Stimulated activated CD8-positive, alpha-beta memory T cell treated with anti-CD3 and anti-CD28 coated beads, Interleukin-7, amount 100 ng/mL, for 24 hours (primary cell): ENCODE data around the gene DEFB128.
"Not testable (repeated sequence)": the region's sequence is repeated elsewhere in the genome, so short reads cannot be mapped to it uniquely, and the experiment has no call there.

Experiments
- DNase-seq: peaks from one replicate; pipeline ENCODE4 v3.0.0-alpha.2; 2020; ENCODE audit warnings: low read depth

The DEFB128 gene

DNA sequence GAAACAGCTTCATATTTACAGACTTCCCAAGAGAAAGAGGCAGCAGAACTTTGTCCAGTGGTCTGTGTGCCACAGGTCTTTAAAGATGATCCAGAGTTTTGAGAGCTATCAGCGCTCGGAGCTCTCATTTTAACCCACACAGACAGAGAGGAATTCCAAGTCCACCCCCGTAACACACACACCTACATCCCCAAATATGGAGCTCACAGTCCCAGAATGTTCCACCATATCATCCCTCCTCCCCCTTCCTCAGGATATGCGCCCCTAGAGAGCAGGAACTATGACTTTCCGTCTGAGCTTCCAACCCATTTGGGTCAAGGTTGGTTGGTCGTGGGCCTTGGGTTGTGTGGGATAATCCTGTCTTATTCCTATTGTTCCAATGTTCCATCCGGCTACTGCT lies at the start of gene DEFB128:
DEFB128 (minus strand) TSS at position 101 of the 400 bp plus-strand sequence; CDS start at position 13, 88 bp downstream.
- no peak for DNase-seq

DNA sequence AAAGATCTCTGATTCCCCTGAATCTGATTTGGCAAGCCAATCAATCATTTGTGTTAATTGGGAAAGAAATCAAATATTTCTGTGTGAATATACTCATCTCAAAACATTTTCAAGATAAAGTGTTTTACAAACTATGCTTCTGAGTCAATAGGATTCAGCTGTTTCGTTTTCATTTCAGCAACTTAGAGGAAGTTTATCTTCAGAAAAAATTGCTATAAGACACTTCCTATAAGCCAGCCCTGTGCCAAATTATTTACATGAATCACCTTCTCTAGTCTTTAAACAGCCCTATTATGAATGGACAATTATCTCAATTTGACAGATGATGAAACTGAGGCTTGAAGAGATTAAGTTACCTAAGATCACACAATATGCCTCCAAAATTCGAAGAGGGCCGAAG lies 48.4 kb upstream of the DEFB128 start:
- DNase-seq = no peak

DNA sequence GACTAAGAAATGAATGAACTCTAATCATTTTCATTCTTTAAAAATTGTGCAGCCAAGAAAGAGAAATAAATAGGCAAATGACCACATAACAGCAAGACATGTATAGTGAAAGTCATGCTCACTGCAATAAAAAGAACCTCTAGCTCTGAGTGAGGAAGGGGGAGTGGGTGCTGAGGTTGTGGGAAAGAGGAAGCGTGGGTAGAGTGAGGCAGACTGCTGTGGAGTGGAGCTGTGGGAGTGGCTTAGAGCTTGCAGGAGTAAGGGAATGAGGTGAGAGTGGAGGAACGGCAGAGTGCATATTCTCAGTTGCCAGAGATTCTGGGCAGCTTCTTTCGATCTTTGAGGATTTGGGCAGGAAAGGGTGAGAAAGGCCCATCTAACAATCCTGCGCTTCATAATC lies 48.0 kb upstream of the DEFB128 start:
- DNase-seq = no peak

DNA sequence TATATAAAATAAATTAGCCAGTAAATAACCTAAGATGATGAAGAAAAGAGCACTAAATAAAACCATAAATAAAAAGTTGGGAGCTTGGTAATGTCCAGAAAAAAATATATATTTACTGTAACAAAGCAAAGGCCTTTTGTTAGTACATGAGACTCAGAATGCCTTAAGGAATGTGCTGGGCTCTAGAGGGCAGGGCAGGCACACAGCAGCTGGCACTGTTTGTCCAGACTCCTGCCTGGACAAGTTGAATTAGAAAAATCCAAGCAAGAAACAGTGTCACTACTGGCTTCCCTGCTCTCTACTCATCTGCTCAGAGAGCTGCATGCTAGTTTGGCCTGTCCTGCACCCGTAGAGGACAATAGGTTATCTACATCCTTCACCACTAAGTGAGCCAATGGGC lies 46.4 kb upstream of the DEFB128 start:
- no peak for DNase-seq

GRCh38 chr20:227439-228105 lies 38.1 kb upstream of the DEFB128 start:
- no peak for DNase-seq

- DNase-seq = no peak
Observed at GRCh38 chr20:226958-227357, 37.4 kb upstream of the DEFB128 start, which contains the start of gene DEFB129. Gene DEFB129, plus strand, starts transcription at chr20:227258. Its CDS starts 31 bp downstream, at chr20:227289.

DNA sequence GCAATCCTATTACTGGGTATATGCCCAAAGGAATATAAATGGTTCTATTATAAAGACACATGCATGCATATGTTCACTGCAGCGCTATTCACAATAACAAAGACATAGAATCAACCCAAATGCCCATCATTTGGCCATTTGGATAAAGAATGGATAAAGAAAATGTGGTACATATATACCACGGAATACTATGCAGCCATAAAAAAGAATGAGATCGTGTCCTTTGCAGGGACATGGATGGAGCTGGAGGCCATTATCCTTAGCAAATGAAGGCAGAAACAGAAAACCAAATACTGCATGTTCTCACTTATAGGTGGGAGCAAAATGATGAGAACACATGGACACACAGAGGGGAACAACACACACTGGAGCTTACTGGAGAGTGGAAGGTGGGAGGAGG lies 36.4 kb upstream of the DEFB128 start:
- DNase-seq = not testable (repeated sequence)

GRCh38 chr20:221258-221830 lies 31.8 kb upstream of the DEFB128 start:
- no peak for DNase-seq

DNA sequence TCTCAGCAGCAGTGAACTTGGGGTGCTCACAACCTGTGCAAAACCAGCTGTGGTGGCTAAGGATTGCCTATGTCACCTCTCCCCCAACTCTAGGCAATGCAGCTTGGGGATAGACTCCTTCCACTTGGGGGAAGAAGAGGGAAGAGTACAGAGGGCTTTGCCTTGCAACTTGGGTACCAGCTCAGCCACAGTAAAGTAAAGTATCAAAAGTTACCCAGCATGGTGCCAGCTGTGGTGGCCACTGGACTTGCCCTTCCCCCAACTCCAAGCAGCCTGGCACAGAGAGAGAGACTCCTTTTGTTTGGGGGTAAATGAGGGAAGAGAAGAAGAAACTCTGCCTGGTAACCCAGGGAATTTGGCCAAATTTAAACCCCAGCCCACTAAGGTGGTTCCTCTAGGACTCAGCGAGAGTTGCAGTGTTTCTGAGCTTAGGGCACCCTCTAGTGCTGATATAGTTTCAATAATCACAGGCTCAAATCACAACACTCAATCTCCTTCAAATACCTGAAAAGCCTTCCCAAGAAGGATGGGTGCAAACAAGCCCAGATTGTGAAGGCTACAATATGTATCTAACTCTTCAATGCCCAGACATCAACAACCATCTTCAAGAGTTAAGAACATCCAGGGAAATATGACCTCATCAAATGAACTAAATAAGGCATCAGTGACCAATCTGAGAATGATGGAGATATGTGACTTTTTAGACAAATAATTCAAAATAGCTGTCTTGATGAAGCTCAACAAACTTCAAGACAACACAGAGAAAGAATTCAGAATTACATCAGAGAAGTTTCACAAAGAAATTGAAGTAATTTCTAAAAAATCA lies 30.0 kb upstream of the DEFB128 start:
- DNase-seq = no peak

DNA sequence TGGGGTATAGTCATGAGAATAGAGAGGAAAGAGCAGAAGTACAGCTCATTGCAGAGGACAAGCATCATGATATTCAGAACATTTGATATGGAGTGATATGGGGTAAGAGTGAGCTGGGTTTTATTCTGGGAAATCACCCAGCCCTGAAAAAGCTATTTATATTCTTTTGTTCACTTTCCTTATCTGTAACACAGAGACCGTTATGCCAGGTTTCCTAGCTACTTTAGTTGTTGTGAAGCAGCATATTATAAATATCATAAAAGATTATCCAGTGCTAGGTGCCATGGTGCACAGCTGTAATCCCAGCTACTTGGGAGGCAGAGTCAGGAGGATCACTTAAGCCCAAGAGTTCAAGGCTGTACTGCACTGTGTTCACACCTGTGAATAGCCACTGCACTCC lies 27.8 kb upstream of the DEFB128 start:
- no peak for DNase-seq

- no peak for DNase-seq
Observed at GRCh38 chr20:215796-216195, 26.3 kb upstream of the DEFB128 start.

DNA sequence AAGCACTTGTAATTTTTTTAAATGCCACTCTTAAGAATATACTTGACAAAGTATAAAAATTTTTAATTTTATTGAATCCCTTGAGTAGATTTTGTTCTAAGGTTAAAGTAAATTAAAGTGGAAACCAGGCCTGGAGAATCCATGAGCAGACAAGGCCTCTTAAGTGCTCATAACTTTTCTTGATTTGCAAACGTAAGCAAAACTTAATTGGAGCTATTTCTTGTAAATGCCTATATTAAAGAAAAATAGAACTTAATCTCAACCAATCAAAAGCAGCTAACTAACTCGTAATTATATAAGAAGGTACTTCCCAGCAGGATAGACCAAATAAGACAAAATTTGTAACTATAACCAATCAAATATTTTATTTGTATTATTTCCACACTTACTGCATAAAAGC lies 24.9 kb upstream of the DEFB128 start:
- DNase-seq = no peak

DNA sequence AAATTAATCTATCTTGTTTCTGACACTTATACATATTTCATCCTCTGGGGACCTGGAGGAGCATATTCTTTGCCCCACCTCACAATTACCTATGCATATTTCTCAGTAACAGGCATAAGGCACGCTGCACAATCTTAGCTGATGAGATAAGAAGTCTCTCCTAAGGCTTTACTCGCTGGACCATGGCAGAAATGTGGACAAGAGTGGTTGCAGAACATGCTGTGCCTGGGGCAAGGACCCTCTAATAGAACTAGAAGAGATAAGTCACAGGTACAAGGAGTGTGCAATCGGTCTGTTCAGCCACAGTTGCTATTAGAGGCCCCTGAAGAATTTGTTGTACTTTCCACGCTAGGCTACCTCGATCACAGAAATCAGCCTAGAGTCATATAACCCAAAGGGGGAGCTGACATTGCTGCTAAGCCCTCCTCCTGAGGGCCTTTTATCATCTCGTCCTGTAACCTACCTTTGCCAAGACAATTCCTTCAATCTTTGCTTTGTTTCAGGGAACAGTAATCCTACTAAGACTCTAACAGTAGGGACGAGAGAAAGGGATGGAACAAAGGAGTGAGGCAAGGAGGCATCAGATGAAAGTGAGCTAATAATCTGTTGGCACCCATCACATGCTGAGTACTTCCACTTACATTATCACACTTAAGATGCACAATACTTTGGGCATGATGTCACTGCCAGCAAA lies 21.4 kb upstream of the DEFB128 start:
- no peak for DNase-seq

- DNase-seq = no peak
Observed at GRCh38 chr20:208942-209566, 19.5 kb upstream of the DEFB128 start.

DNA sequence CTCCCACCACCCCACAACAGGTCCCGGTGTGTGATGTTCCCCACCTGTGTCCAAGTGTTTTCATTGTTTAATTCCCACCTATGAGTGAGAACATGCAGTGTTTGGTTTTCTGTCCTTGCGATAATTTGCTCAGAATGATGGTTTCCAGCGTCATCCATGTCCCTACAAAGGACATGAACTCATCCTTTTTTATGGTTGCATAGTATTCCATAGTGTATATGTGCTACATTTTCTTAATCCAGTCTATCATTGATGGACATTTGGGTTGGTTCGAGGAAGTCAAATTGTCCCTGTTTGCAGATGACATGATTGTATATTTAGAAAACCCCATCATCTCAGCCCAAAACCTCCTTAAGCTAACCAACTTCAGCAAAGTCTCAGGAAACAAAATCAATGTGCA lies 14.1 kb upstream of the DEFB128 start:
- DNase-seq = not testable (repeated sequence)

DNA sequence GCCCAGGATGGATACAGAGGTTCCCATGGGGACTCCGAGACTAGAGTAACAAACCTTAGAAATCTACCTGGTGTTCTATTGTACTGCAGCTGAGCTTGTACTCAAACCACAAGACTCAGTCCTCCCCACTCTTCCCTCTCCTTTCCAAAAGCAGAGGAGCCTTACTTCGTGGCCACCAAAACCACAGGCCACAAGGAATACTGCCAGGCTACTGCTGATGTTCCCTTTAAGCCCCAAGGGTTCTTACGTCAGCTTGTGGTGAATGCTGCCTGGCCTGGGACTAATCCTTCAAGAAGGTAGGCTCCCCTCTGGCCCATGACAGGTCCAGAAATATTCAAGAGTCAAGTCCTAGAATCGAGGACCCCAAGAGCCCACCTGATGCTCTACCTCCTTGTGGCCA lies 10.5 kb upstream of the DEFB128 start:
- no peak for DNase-seq

DNA sequence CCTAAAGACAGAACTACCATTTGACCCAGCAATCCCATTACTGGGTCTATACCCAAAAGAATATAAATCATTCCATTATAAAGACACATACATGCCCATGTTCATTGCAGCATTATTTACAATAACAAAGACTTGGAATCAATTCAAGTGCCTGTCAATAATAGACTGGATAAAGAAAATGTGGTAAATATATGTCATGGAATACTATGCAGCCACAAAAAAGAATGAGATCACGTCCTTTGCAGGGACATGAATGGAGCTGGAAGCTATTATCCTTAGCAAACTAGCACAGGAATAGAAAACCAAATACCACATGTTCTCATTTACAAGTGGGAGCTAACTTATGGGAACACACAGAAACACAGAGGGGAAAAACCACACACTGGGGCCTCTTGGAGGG lies 8.7 kb upstream of the DEFB128 start:
- no peak for DNase-seq

- no peak for DNase-seq
Observed at GRCh38 chr20:187733-188132, 1.8 kb downstream of the DEFB128 start.

DNA sequence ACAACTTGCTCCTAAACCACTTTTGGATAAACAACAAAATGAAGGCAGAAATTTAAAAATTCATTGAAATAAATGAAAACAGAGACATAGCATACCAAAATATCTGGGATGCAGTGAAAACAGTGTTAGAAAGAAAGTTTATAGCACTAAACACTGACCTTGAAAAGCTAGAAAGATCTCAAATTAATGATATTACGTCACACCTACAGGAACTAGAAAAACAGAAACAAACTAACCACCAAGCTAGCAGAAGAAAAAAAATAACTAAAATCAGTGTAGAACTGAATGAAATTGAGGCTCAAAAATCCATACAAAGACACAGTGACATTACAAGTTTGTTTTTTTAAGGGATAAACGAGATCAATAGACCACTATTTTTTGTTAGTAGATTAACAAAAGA lies 5.2 kb downstream of the DEFB128 start:
- no peak for DNase-seq

GRCh38 chr20:168876-169275 lies 20.6 kb downstream of the DEFB128 start:
- DNase-seq = no peak

- DNase-seq = no peak
Observed at GRCh38 chr20:164618-165017, 24.9 kb downstream of the DEFB128 start.

DNA sequence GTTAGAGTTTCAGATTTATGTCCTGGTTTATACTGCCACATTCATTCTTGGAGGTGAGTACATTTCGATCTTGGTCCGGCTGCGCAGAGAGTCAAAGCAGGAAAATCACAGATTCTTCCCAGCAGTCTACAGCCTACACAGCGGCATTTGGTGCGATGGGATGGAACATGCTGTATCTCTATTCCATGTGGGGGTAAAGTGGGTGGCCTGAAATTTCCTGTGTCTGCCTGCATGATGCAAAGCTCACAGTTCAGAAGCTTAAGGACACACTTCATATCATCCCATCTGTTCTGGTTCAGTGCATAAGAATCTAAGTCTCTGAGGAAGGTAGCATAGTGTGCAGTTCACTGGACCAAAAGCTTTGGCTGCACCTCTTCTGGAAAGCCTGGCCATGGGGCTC lies 32.4 kb downstream of the DEFB128 start, which contains the start of gene DEFB127:
DEFB127 (plus strand) TSS at position 301 of the 400 bp plus-strand sequence; CDS start at position 392, 91 bp downstream.
- no peak for DNase-seq
